Epithelial cell of esophagus (primary cell): ENCODE results near the gene PRDM11.

Experiments used
- DNase-seq: peaks from one replicate; pipeline ENCODE4 v3.0.0; 2010; ENCODE audit warnings: low read depth
- H3K4me3 ChIP-seq: 2 replicates; pipeline ENCODE4 v1.5.1; 2011; ENCODE audit warnings: mild to moderate bottlenecking, low read length, control low read depth
- CTCF ChIP-seq: IDR thresholded peaks from 2 replicates; pipeline ENCODE4 v1.5.1; 2011; ENCODE audit warnings: low read depth, mild to moderate bottlenecking, low read length, control low read depth, inconsistent platforms; ENCODE audit not compliant: insufficient read depth; ENCODE audit errors: missing control alignments

The PRDM11 gene

GRCh38 chr11:45208135-45208534 is 61.7 kb downstream of the PRDM11 start:
- H3K4me3 ChIP-seq = no peak overlapping the region
- no peak for DNase-seq
- no peak for TF ChIP-seq CTCF

- no peak for DNase-seq
- TF ChIP-seq CTCF = no peak
- H3K4me3 ChIP-seq = no peak overlapping the region
These were observed 62.8 kb downstream of the PRDM11 start for GRCh38 chr11:45209000-45209879.

GRCh38 chr11:45209891-45210699 is 63.7 kb downstream of the PRDM11 start:
- no peak for TF ChIP-seq CTCF
- no peak for DNase-seq
- H3K4me3 ChIP-seq = no peak overlapping the region

- no peak for DNase-seq
- no peak overlapping the region for H3K4me3 ChIP-seq
- no peak for TF ChIP-seq CTCF
These were observed 64.4 kb downstream of the PRDM11 start for GRCh38 chr11:45210846-45211245.

- no peak for TF ChIP-seq CTCF
- DNase-seq = no peak
- no peak overlapping the region for H3K4me3 ChIP-seq
These were observed 65.3 kb downstream of the PRDM11 start for GRCh38 chr11:45211732-45212131.

- DNase-seq = no peak
- no peak overlapping the region for H3K4me3 ChIP-seq
- TF ChIP-seq CTCF = no peak
These were observed 66.3 kb downstream of the PRDM11 start for GRCh38 chr11:45212566-45213315.
